ENCODE results near the gene MAPK9.

MAPK9 gene

GRCh38 chr5:180213657-180214207 lies 78.2 kb downstream of the MAPK9 start:
- H3K27ac ChIP-seq (ENCODE audit: low read depth, low read length): no peak overlapping the region
- no peak overlapping the region for H3K4me3 ChIP-seq (ENCODE audit: insufficient read depth, low read length, poor library complexity, severe bottlenecking)
- H3K9ac ChIP-seq (ENCODE audit: low read length): no peak overlapping the region
- no peaks in the 10 kb centered on the region for H4K20me1 ChIP-seq (ENCODE audit: low read depth, low read length)
- H3K79me2 ChIP-seq (ENCODE audit: insufficient read depth, low read length): no peaks in the 10 kb centered on the region
- H2AFZ ChIP-seq (ENCODE audit: low read depth, low read length, severe bottlenecking): no peak overlapping the region
- TF ChIP-seq CTCF (IDR thresholded peaks at IDR 0.05; ENCODE audit: insufficient read depth, low read length, poor library complexity, severe bottlenecking) (no peak), EZH2phosphoT487 (conservative IDR thresholded peaks at IDR 0.05; ENCODE audit: low read length) (no peak)
- no peaks in the 10 kb centered on the region for H3K9me3 ChIP-seq (ENCODE audit: insufficient read depth, low read length)
- H3K36me3 ChIP-seq (ENCODE audit: low read length): no peaks in the 10 kb centered on the region
- H3F3A ChIP-seq (ENCODE audit: insufficient read depth): no peaks in the 10 kb centered on the region
- no peaks in the 10 kb centered on the region for H3K9me2 ChIP-seq (replicated peaks; ENCODE audit: insufficient read depth, low read length)
- no peaks in the 10 kb centered on the region for H3K27me3 ChIP-seq (ENCODE audit: low read length)
- no peak overlapping the region for H3K4me2 ChIP-seq (ENCODE audit: low read depth, low read length, poor library complexity, severe bottlenecking)

GRCh38 chr5:180213256-180213600 lies 78.7 kb downstream of the MAPK9 start:
- no peaks in the 10 kb centered on the region for H4K20me1 ChIP-seq (ENCODE audit: low read depth, low read length)
- no peak overlapping the region for H3K4me3 ChIP-seq (ENCODE audit: insufficient read depth, low read length, poor library complexity, severe bottlenecking)
- H3K9me3 ChIP-seq (ENCODE audit: insufficient read depth, low read length): no peaks in the 10 kb centered on the region
- no peak overlapping the region for H2AFZ ChIP-seq (ENCODE audit: low read depth, low read length, severe bottlenecking)
- H3K4me2 ChIP-seq (ENCODE audit: low read depth, low read length, poor library complexity, severe bottlenecking): no peak overlapping the region
- H3F3A ChIP-seq (ENCODE audit: insufficient read depth): no peaks in the 10 kb centered on the region
- no peaks in the 10 kb centered on the region for H3K27me3 ChIP-seq (ENCODE audit: low read length)
- H3K9ac ChIP-seq (ENCODE audit: low read length): no peak overlapping the region
- H3K9me2 ChIP-seq (replicated peaks; ENCODE audit: insufficient read depth, low read length): no peaks in the 10 kb centered on the region
- no peaks in the 10 kb centered on the region for H3K36me3 ChIP-seq (ENCODE audit: low read length)
- no peaks in the 10 kb centered on the region for H3K79me2 ChIP-seq (ENCODE audit: insufficient read depth, low read length)
- no peak for TF ChIP-seq CTCF (IDR thresholded peaks at IDR 0.05; ENCODE audit: insufficient read depth, low read length, poor library complexity, severe bottlenecking)
- no peak for TF ChIP-seq EZH2phosphoT487 (conservative IDR thresholded peaks at IDR 0.05; ENCODE audit: low read length)
- H3K27ac ChIP-seq (ENCODE audit: low read depth, low read length): no peak overlapping the region

- no peaks in the 10 kb centered on the region for H3K27me3 ChIP-seq (ENCODE audit: low read length)
- no peaks in the 10 kb centered on the region for H3K9me2 ChIP-seq (replicated peaks; ENCODE audit: insufficient read depth, low read length)
- no peaks in the 10 kb centered on the region for H4K20me1 ChIP-seq (ENCODE audit: low read depth, low read length)
- no peak overlapping the region for H3K4me2 ChIP-seq (ENCODE audit: low read depth, low read length, poor library complexity, severe bottlenecking)
- TF ChIP-seq CTCF (IDR thresholded peaks at IDR 0.05; ENCODE audit: insufficient read depth, low read length, poor library complexity, severe bottlenecking) (no peak), EZH2phosphoT487 (conservative IDR thresholded peaks at IDR 0.05; ENCODE audit: low read length) (no peak)
- H3K4me3 ChIP-seq (ENCODE audit: insufficient read depth, low read length, poor library complexity, severe bottlenecking): no peak overlapping the region
- no peaks in the 10 kb centered on the region for H3K9me3 ChIP-seq (ENCODE audit: insufficient read depth, low read length)
- no peak overlapping the region for H3K27ac ChIP-seq (ENCODE audit: low read depth, low read length)
- no peak overlapping the region for H3K9ac ChIP-seq (ENCODE audit: low read length)
- no peaks in the 10 kb centered on the region for H3K79me2 ChIP-seq (ENCODE audit: insufficient read depth, low read length)
- no peak overlapping the region for H2AFZ ChIP-seq (ENCODE audit: low read depth, low read length, severe bottlenecking)
- H3F3A ChIP-seq (ENCODE audit: insufficient read depth): no peaks in the 10 kb centered on the region
- H3K36me3 ChIP-seq (ENCODE audit: low read length): no peaks in the 10 kb centered on the region
Measured at GRCh38 chr5:180212363-180213255, 79.3 kb downstream of the MAPK9 start.

Measured in SU-DHL-6 (cell line).